GM12873 (cell line): ENCODE measurements around the gene TYSND1.

Source experiments
- TF ChIP-seq, protein P1 (sequence below): IDR thresholded peaks from 2 replicates; pipeline ENCODE4 v1.5.1; 2012; ENCODE audit warnings: low read depth, mild to moderate bottlenecking, moderate library complexity, low read length, control low read depth; ENCODE audit not compliant: insufficient read depth; ENCODE audit errors: missing control alignments

TYSND1 gene

DNA sequence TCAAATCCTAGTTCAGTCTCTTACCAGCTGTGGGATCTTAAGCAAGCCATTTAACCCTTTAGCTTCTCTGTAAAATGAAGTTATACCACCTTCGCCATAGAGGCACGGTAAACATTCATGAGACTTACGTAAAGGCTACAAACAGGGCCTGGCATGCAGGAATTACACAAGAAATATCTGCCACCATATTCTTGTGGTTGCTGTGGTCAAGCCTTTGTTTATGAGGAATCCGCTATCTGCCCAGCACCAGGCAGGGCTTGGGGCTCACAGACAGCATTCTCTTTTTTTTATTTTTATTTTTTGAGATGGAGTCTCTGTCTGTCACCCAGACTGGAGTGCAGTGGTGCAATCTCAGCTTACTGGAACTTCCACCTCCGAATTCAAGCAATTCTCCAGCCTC is 23.8 kb downstream of the TYSND1 start:
- TF ChIP-seq, protein P1, sequence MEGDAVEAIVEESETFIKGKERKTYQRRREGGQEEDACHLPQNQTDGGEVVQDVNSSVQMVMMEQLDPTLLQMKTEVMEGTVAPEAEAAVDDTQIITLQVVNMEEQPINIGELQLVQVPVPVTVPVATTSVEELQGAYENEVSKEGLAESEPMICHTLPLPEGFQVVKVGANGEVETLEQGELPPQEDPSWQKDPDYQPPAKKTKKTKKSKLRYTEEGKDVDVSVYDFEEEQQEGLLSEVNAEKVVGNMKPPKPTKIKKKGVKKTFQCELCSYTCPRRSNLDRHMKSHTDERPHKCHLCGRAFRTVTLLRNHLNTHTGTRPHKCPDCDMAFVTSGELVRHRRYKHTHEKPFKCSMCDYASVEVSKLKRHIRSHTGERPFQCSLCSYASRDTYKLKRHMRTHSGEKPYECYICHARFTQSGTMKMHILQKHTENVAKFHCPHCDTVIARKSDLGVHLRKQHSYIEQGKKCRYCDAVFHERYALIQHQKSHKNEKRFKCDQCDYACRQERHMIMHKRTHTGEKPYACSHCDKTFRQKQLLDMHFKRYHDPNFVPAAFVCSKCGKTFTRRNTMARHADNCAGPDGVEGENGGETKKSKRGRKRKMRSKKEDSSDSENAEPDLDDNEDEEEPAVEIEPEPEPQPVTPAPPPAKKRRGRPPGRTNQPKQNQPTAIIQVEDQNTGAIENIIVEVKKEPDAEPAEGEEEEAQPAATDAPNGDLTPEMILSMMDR = no peak

DNA sequence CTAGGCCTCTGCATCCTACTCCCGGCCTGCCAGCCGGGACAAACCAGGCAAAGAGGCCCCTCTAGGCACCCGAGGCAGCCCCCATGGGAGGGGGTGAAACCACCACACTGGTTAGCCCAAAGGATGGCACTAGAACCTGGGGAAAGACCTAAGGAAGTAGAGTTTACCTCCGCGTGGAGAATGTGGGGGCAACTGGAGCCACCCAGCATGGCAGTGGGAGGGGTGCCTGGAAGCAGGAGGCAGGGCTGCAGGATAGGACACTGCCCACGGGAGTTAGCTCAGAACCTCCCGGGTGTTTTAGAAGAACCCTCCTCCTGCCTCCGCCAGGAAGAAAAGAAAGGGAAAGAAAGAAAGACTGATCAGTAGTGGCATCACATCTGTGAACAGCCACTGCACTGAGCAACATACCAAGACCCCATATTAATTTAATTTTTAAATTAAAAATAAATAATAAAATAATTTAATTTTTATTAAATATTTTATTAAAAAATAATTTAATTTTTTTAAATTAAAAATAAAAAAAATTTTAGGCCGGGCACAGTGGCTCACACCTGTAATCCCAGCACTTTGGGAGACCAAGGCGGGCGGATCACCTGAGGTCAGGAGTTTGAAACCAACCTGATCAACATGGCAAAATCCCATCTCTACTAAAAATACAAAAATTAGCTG is 25.1 kb downstream of the TYSND1 start:
- TF ChIP-seq, protein P1 = no peak

DNA sequence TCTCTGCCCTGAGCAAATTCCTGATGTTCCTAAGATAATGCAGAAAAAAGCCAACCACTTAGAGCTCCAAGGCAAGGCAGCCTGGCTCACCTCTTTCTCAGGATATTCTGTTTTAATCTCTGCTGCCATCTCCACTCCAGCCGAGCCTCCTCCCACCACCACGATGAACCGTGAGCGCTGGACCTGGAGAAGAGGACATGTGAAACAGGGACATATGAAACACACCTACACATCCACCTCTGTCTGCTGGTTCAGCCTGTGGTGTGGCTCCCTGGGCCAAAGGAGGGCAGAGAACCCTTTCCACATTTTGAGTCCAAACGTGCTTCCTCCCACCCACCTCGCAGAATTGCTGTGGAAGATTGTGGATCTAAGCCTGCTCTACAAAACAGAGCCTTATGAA is 26.1 kb downstream of the TYSND1 start:
- TF ChIP-seq, protein P1 = no peak

DNA sequence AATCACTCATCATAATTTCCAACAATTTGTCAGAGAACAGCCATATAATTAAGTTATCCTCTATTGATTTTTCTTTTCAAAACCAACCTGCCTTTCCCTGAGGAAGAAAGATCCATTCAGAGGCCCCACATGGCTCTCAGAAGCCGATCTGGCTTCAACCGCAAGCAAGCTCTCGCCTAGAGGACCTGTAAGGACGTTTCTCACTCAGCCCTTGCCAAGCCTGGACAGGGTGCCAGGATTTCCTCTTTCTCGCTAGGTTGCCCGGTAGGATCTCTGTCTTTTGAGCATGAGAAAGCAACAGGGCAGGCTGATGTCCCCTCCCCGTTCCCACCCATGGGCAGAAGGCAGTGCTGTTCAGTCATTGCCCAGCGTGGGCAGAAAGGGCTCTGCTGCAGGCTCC is 26.9 kb downstream of the TYSND1 start:
- TF ChIP-seq, protein P1 = no peak

DNA sequence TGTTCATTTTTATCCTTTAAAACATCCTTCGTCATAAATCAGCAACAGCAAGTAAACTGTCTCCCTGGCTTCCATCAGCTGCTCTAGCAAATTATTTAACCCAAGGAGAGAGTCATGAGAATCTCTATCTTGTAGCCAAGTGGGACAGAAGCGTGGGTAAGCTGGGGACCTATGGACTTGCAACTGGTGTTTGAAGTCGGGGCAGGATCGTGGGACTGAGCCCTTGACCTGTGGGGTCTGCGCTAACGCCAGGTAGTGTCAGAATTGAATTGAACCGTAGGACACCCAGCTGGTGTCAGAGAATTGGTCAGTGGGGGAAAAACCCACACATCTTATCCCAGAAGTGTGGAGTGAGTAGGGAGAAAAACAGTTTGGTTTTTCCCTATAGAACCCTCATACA is 27.3 kb downstream of the TYSND1 start:
- TF ChIP-seq, protein P1 = no peak

DNA sequence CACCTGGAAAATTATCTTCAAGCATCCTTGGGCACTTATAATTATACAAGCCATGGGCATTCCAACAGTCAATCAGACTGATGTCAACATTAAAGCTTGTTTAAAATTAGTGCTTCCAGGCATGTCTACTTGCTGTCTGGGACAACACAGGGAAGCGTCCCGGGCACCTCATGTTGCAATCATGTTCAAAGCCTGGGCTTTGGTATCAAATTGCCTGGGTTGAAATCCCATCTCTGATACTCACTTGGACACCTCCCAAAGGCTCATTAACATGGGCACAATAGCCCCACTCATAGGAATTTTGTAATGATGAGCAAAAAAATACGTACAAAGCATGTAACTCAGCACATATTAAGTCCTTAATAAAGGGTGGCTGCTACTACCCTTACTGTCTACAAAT is 28.3 kb downstream of the TYSND1 start:
- TF ChIP-seq, protein P1 = no peak

DNA sequence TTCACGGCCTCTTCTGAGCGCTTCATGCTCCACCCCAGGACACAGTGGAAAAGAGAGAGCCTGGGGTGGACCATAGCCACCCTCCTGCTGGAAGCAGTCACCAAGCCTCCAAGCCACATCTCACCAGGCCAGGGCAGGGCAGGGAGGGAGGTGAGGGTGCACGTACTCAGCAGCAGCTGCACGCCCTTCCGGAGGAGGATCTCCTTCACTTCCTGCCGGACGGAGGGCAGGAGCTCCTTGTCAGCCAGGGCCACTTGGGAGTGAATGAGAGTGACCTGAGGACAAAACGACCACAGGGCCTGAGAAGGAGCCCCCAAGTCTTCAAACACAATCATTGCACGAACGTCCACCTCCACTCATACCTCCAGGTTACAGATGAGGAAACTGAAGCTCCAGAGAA is 28.9 kb downstream of the TYSND1 start:
- TF ChIP-seq, protein P1 = no peak
